GM18517 (cell line): ENCODE data around the gene NCF4.

Experiments used
- ATAC-seq: cut with Tn5 transposase; IDR thresholded peaks from one replicate; pipeline ENCODE4 v1.9.1; 2021; ENCODE audit warnings: mild to moderate bottlenecking, moderate library complexity; ENCODE audit not compliant: unreplicated experiment

The NCF4 gene

GRCh38 chr22:36918586-36919284 is 57.9 kb downstream of the NCF4 start:
- ATAC-seq, result no peak

- ATAC-seq, result no peak
Measured at GRCh38 chr22:36921309-36922104, 60.7 kb downstream of the NCF4 start.

- ATAC-seq, result no peak
Measured at GRCh38 chr22:36922105-36922608, 61.4 kb downstream of the NCF4 start.

- no peak for ATAC-seq
Measured at GRCh38 chr22:36922711-36923110, 61.9 kb downstream of the NCF4 start.

- ATAC-seq, result no peak
Measured at GRCh38 chr22:36923131-36923788, 62.5 kb downstream of the NCF4 start.

- no peak for ATAC-seq
Measured at GRCh38 chr22:36924151-36924698, 63.4 kb downstream of the NCF4 start.

- ATAC-seq, result no peak
Measured at GRCh38 chr22:36925388-36926290, 64.8 kb downstream of the NCF4 start.

GRCh38 chr22:36926309-36926708 is 65.5 kb downstream of the NCF4 start:
- ATAC-seq, result no peak

- ATAC-seq, result no peak
Measured at GRCh38 chr22:36926721-36927435, 66.1 kb downstream of the NCF4 start.
